HG03558 (cell line): ENCODE measurements around the gene AMHR2.
A peak's percentile ranks its signal among the peaks of the same experiment; 100 is the strongest.
"Not testable (repeated sequence)": the region's sequence is repeated elsewhere in the genome, so short reads cannot be mapped to it uniquely, and the experiment has no call there.

Experiments
- ATAC-seq: cut with Tn5 transposase; IDR thresholded peaks from one replicate; pipeline ENCODE4 v1.9.1; 2021; ENCODE audit warnings: moderate number of reproducible peaks; ENCODE audit not compliant: unreplicated experiment; ENCODE audit errors: extremely low read depth

AMHR2 gene

GRCh38 chr12:53423597-53423996 is at the start of gene AMHR2:
AMHR2 (plus strand) TSS chr12:53423855; CDS start chr12:53423935, 80 bp downstream.
- no peak for ATAC-seq

- not testable (repeated sequence) for ATAC-seq
Observed at GRCh38 chr12:53374277-53374676, 49.4 kb upstream of the AMHR2 start.

- no peak for ATAC-seq
Observed at GRCh38 chr12:53376747-53377146, 46.9 kb upstream of the AMHR2 start.

GRCh38 chr12:53378222-53378621 is 45.4 kb upstream of the AMHR2 start:
- ATAC-seq, result no peak

GRCh38 chr12:53378724-53379388 is 44.8 kb upstream of the AMHR2 start:
- ATAC-seq, result no peak

GRCh38 chr12:53379389-53380103 is 44.1 kb upstream of the AMHR2 start:
- ATAC-seq, result peak; percentile 49

- ATAC-seq, result peak; percentile 24
Observed at GRCh38 chr12:53380104-53380793, 43.4 kb upstream of the AMHR2 start, which contains the start of gene SP1. SP1 (plus strand) TSS chr12:53380176; CDS start chr12:53380292, 116 bp downstream.

GRCh38 chr12:53380794-53381730 is 42.6 kb upstream of the AMHR2 start:
- no peak for ATAC-seq

GRCh38 chr12:53381731-53382630 is 41.7 kb upstream of the AMHR2 start:
- ATAC-seq, result no peak

- ATAC-seq, result no peak
Observed at GRCh38 chr12:53383258-53383657, 40.4 kb upstream of the AMHR2 start.

- ATAC-seq, result not testable (repeated sequence)
Observed at GRCh38 chr12:53386381-53386780, 37.3 kb upstream of the AMHR2 start.

- no peak for ATAC-seq
Observed at GRCh38 chr12:53388932-53389331, 34.7 kb upstream of the AMHR2 start.

GRCh38 chr12:53389702-53390101 is 34.0 kb upstream of the AMHR2 start:
- ATAC-seq, result no peak

GRCh38 chr12:53391724-53392123 is 31.9 kb upstream of the AMHR2 start:
- ATAC-seq, result no peak

- no peak for ATAC-seq
Observed at GRCh38 chr12:53399896-53400295, 23.8 kb upstream of the AMHR2 start.

GRCh38 chr12:53402351-53402750 is 21.3 kb upstream of the AMHR2 start:
- ATAC-seq, result not testable (repeated sequence)

GRCh38 chr12:53402871-53403270 is 20.8 kb upstream of the AMHR2 start:
- ATAC-seq, result no peak

GRCh38 chr12:53410951-53411350 is 12.7 kb upstream of the AMHR2 start:
- ATAC-seq, result no peak
